Calu3 (cell line): Measurements from ENCODE around the gene TLE3. TPM values are rescaled to one million over a fixed set of nuclear protein-coding genes. Genes with fewer than 3 reads are reported as not detected.
A peak's percentile ranks its signal among the peaks of the same experiment; 100 is the strongest.

Source experiments
- BruUV-seq: library from RNA; stranded (reverse); fragments of 400-500 nt; replicated peaks from 2 replicates; lab custom pipeline; 2021; lab: Mats Ljungman, UMichigan
- CTCF ChIA-PET: fragments of 300-600 bp; sonication (Branson Sonifier 250); formaldehyde crosslinking; loops from one replicate; lab custom pipeline; 2022; ENCODE audit warnings: antibody characterized with exemption; lab: Charles Lee
- DNase-seq: peaks from one replicate; pipeline ENCODE4 v3.0.0; 2022
- H3K27ac Mint-ChIP-seq: one replicate; pipeline ENCODE4 v1.8.0; 2022; ENCODE audit warnings: mixed read lengths; ENCODE audit not compliant: unreplicated experiment
- H3K27me3 Mint-ChIP-seq: one replicate; pipeline ENCODE4 v1.8.0; 2022; ENCODE audit warnings: mixed read lengths; ENCODE audit not compliant: unreplicated experiment
- H3K36me3 Mint-ChIP-seq: one replicate; pipeline ENCODE4 v1.8.0; 2022; ENCODE audit warnings: mild to moderate bottlenecking, moderate library complexity, mixed read lengths; ENCODE audit not compliant: insufficient read depth, unreplicated experiment
- H3K4me1 Mint-ChIP-seq: one replicate; pipeline ENCODE4 v1.8.0; 2022; ENCODE audit warnings: mild to moderate bottlenecking, low read depth, mixed read lengths; ENCODE audit not compliant: unreplicated experiment
- H3K4me3 Mint-ChIP-seq: one replicate; pipeline ENCODE4 v1.8.0; 2022; ENCODE audit warnings: mild to moderate bottlenecking, low read depth, moderate library complexity, mixed read lengths; ENCODE audit not compliant: unreplicated experiment
- H3K9me3 Mint-ChIP-seq: one replicate; pipeline ENCODE4 v1.8.0; 2022; ENCODE audit warnings: low read depth, mixed read lengths; ENCODE audit not compliant: unreplicated experiment
- intact Hi-C: fragments of 100-400 bp; cut with micrococcal nuclease; formaldehyde crosslinking; loops from one replicate; pipeline ENCODE4 v1.10.0; 2022; ENCODE audit not compliant: unreplicated experiment
- total RNA-seq: library from RNA; stranded (reverse); gene quantifications from 2 replicates; pipeline ENCODE4 v1.2.3, GENCODE V29; 2022
- TF ChIP-seq, protein P1 (sequence below): fragments of 200-600 bp; IDR thresholded peaks from one replicate; pipeline ENCODE4 v1.8.0; 2022; ENCODE audit warnings: antibody characterized with exemption; ENCODE audit not compliant: unreplicated experiment

The TLE3 gene
- total RNA-seq, 1 experiment from 2014 or later: 54.8 TPM

DNA sequence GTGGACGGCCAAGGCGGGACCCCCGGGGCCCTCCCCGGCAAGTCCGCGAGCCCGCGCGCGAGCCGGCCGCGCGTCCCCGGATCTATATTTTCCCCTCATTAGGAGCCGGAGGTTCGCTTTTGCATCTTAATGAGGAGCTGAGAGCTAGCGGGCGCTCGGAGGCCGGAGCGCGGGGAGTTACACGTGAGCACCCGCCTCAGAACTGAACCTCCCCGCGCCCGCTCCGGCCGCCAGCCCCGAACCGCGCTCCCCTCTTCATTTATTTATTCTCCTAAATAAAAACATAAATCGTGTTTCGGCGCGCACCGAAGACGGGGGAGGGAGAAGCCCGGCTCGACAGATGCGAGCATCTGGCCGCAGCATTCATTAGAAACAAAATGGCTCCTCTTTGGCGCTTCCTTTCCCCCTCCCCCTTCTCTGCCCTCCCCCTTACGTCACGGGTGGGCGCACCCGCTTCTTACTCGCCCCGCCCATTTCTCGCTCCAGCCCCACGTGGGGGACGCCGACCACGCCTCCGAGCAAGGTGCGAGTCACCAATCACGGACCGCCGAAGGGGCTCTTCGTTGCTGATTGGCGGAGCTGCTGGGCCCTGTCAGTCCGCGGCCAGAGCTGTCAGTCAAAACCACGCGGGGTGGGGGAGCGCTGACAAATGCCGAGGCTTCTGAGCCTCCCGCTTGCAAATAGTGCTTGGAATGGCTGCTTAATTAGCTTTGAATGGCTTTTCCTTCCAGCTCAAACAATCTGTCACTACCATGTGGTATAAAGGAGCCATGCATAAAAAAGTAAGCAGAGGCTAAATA, 1.6 kb upstream of the TLE3 start:
- intact Hi-C loops: loop anchor here (5.0 to 10.0 kb wide), 5 partner anchors 375 to 622 kb away; no protein-coding TSS in a partner anchor
- BruUV-seq: no TSS peak
- Mint-ChIP-seq H3K27ac (peak overlapping the region; percentile 90), H3K27me3 (peaks cover 8% of the 10 kb centered on the region), H3K36me3 (peaks cover 64% of the 10 kb centered on the region), H3K4me3 (peak overlapping the region; percentile 97), H3K4me1 (peaks cover 29% of the 10 kb centered on the region), H3K9me3 (no peaks in the 10 kb centered on the region)
- CTCF ChIA-PET: interaction anchor here (0.6 to 1.3 kb wide), 24 partner anchors 11 to 1020 kb away, joined by 3 to 8 read pairs (median 4); no protein-coding TSS in a partner anchor
- peak; percentile 100 for DNase-seq
- TF ChIP-seq, protein P1, sequence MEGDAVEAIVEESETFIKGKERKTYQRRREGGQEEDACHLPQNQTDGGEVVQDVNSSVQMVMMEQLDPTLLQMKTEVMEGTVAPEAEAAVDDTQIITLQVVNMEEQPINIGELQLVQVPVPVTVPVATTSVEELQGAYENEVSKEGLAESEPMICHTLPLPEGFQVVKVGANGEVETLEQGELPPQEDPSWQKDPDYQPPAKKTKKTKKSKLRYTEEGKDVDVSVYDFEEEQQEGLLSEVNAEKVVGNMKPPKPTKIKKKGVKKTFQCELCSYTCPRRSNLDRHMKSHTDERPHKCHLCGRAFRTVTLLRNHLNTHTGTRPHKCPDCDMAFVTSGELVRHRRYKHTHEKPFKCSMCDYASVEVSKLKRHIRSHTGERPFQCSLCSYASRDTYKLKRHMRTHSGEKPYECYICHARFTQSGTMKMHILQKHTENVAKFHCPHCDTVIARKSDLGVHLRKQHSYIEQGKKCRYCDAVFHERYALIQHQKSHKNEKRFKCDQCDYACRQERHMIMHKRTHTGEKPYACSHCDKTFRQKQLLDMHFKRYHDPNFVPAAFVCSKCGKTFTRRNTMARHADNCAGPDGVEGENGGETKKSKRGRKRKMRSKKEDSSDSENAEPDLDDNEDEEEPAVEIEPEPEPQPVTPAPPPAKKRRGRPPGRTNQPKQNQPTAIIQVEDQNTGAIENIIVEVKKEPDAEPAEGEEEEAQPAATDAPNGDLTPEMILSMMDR: no peak

DNA sequence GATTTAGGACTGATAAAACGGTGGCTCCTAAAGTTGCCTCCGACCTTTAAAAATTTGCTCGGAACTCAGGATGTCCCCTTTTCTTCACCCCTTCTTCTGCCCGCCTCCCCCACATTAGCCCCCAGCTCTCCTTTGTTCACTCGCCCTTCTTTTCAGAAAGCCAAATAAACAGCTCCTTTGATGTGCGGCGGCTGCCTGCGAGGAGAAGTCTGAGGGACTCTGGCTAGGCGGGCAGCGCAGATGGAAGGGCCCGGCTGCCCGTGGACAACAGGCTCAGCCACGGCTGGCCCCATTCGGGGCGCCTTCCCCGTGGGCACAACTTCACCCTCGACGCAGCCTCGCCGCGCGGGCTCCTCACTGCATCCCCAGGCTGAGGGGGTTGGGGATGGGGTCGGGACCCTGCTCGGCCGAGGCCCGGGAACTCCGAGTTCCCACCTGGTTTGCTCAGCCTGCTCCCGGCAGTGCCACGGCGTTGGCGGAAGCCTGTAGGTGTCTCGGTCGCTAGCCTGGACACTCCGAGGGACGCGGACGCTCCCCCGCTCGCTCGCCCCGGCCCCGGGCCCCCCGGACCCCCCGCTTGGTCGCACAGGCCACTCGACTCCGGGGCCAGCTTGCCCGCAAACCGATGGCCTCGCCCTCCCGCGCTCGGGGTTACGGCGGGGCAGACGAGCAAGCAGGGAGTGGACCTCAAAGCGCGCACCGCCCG, 897 bp upstream of the TLE3 start:
- H3K27ac Mint-ChIP-seq: peak overlapping the region; percentile 96
- peak overlapping the region; percentile 97 for H3K4me3 Mint-ChIP-seq
- DNase-seq: peak; percentile 58
- H3K36me3 Mint-ChIP-seq: peaks cover 70% of the 10 kb centered on the region
- CTCF ChIA-PET: interaction anchor here (0.6 to 2.0 kb wide), 11 partner anchors 34 to 633 kb away, joined by 3 to 8 read pairs (median 4); no protein-coding TSS in a partner anchor
- H3K4me1 Mint-ChIP-seq: peaks cover 37% of the 10 kb centered on the region
- no peaks in the 10 kb centered on the region for H3K9me3 Mint-ChIP-seq
- H3K27me3 Mint-ChIP-seq: peaks cover 8% of the 10 kb centered on the region
- intact Hi-C loops: loop anchor here (5.0 to 10.0 kb wide), 5 partner anchors 374 to 621 kb away; no protein-coding TSS in a partner anchor
- no TSS peak for BruUV-seq
- TF ChIP-seq, protein P1: no peak

DNA sequence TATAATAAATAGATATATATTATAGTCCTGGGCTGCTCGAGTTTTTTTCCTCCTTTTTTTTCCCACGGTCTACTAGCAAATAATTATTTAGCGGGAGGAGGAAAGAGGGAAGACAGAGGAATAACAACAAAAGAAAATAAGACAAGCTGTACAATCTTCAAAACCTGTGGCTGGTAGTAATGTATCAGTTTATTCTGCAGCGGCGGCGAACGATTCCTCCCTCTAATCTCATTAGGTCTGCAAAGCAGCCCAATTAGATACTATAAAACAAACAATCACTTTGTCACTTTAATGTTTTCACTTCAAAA, 390 bp upstream of the TLE3 start:
- TF ChIP-seq, protein P1: no peak
- intact Hi-C loops: loop anchor here (5.0 to 10.0 kb wide), 5 partner anchors 373 to 621 kb away; no protein-coding TSS in a partner anchor

DNA sequence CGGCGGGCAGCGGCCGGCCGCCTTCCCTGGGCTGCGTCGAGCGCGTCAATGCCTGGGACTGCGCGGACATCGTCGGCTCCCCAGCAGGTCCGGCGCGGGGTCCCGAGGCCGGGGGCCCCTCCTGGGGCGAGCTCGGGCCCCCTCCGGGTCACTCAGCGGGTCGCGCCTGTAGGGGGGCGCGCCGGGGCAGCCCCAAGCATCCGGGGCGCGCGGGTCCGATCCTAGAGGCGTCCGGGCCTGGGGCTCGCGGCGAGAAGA, 725 bp downstream of the TLE3 start:
- intact Hi-C loops: loop anchor here (5.0 to 10.0 kb wide), 5 partner anchors 372 to 620 kb away; no protein-coding TSS in a partner anchor
- TF ChIP-seq, protein P1: no peak
- Mint-ChIP-seq H3K36me3 (peaks cover 85% of the 10 kb centered on the region), H3K9me3 (no peaks in the 10 kb centered on the region), H3K4me1 (peaks cover 53% of the 10 kb centered on the region), H3K4me3 (peak overlapping the region; percentile 97), H3K27ac (no peak overlapping the region), H3K27me3 (no peaks in the 10 kb centered on the region)
- no TSS peak for BruUV-seq
- DNase-seq: no peak
- CTCF ChIA-PET: interaction anchor here (0.9 to 2.0 kb wide), 5 partner anchors 110 to 629 kb away, joined by 3 to 5 read pairs (median 4); no protein-coding TSS in a partner anchor

More for the DNA sequence above, 390 bp upstream of the TLE3 start:
- TSS peak; percentile 100 for BruUV-seq
- CTCF ChIA-PET: interaction anchor here (0.7 to 2.0 kb wide), 14 partner anchors 29 to 632 kb away, joined by 3 to 8 read pairs (median 4); no protein-coding TSS in a partner anchor
- Mint-ChIP-seq H3K27ac (peak overlapping the region; percentile 96), H3K4me3 (peak overlapping the region; percentile 97), H3K4me1 (peaks cover 42% of the 10 kb centered on the region), H3K9me3 (no peaks in the 10 kb centered on the region), H3K36me3 (peaks cover 75% of the 10 kb centered on the region), H3K27me3 (peaks cover 7% of the 10 kb centered on the region)
- DNase-seq: no peak
